ENCODE measurements around the gene NHLRC2. TPM values are rescaled to one million over a fixed set of nuclear protein-coding genes. Genes with fewer than 3 reads are reported as not detected.
"Not testable (repeated sequence)": the region's sequence is repeated elsewhere in the genome, so short reads cannot be mapped to it uniquely, and the experiment has no call there.

The NHLRC2 gene
- total RNA-seq, 1 donor from 2014 or later: 50.1 TPM

DNA sequence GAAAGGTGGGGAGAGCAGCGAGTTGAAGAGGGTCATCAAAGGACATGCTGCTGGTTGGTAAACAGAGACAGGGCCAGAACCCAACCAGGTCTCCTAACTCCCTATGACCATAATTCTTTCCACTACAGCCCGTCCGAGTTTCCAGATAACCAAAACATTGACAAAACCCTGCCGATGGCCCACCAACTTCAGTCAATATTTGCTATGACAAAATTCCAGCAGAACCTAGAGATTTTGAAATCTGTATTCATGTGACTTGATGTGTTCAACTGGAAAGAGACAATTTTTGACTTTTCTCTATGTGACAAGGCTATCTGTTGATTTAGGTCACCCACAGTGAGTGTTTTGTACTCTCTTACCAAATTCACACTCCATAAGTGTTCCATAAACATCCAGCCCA lies 86.7 kb downstream of the NHLRC2 start:
- Histone ChIP-seq H3K27ac (replicated peaks) (no peak overlapping the region), H3K4me3 (no peak overlapping the region), H3K27me3 (ENCODE audit: low read depth) (no peaks in the 10 kb centered on the region), H3K4me1 (peaks cover 10% of the 10 kb centered on the region), H3K9me3 (replicated peaks) (no peaks in the 10 kb centered on the region), H3K36me3 (no peaks in the 10 kb centered on the region)
- intact Hi-C loops (cut with micrococcal nuclease): no loop called here
- no peak for TF ChIP-seq CTCF (IDR thresholded peaks at IDR 0.05; ENCODE audit: borderline replicate concordance)
- no peak for DNase-seq

- H3K4me3 ChIP-seq; DNase-seq; H3K27me3 ChIP-seq (ENCODE audit: low read depth); H3K36me3 ChIP-seq; intact Hi-C loops (cut with micrococcal nuclease); H3K27ac ChIP-seq (replicated peaks); H3K9me3 ChIP-seq (replicated peaks): not testable (repeated sequence)
- peaks cover 20% of the 10 kb centered on the region for H3K4me1 ChIP-seq
Observed at GRCh38 chr10:113943196-113943595, 88.7 kb downstream of the NHLRC2 start.

GRCh38 chr10:113945075-113945686 lies 90.7 kb downstream of the NHLRC2 start:
- intact Hi-C loops (cut with micrococcal nuclease): no loop called here
- no peak overlapping the region for H3K4me3 ChIP-seq
- H3K4me1 ChIP-seq: peaks cover 20% of the 10 kb centered on the region
- no peaks in the 10 kb centered on the region for H3K36me3 ChIP-seq
- DNase-seq: no peak
- no peak for TF ChIP-seq CTCF (IDR thresholded peaks at IDR 0.05; ENCODE audit: borderline replicate concordance)
- no peaks in the 10 kb centered on the region for H3K9me3 ChIP-seq (replicated peaks)
- H3K27me3 ChIP-seq (ENCODE audit: low read depth): no peaks in the 10 kb centered on the region
- peak overlapping the region; percentile 5 for H3K27ac ChIP-seq (replicated peaks)

DNA sequence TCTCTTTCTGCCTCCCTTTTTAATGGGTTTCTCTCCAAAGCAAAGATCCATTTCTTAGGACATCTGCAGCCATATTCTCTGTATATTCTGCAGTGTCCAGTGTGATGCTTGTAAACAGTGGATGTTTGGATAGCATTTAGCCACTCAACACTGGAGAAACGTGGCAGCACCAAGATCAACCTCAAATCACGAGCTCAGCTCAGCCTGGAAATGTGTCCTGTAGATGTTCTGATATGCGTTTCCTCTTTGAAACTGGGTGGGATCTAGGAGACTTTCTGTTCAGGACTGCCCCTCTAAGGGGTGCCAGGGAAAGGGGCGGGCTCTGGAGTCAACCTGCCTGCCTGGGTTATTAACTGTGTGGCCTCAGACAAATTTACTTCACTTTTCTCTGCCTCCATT lies 91.2 kb downstream of the NHLRC2 start:
- intact Hi-C loops (cut with micrococcal nuclease): no loop called here
- DNase-seq: no peak
- H3K36me3 ChIP-seq: no peaks in the 10 kb centered on the region
- TF ChIP-seq CTCF (IDR thresholded peaks at IDR 0.05; ENCODE audit: borderline replicate concordance): no peak
- H3K27ac ChIP-seq (replicated peaks): no peak overlapping the region
- H3K4me3 ChIP-seq: no peak overlapping the region
- H3K9me3 ChIP-seq (replicated peaks): no peaks in the 10 kb centered on the region
- no peaks in the 10 kb centered on the region for H3K27me3 ChIP-seq (ENCODE audit: low read depth)
- H3K4me1 ChIP-seq: peaks cover 20% of the 10 kb centered on the region

DNA sequence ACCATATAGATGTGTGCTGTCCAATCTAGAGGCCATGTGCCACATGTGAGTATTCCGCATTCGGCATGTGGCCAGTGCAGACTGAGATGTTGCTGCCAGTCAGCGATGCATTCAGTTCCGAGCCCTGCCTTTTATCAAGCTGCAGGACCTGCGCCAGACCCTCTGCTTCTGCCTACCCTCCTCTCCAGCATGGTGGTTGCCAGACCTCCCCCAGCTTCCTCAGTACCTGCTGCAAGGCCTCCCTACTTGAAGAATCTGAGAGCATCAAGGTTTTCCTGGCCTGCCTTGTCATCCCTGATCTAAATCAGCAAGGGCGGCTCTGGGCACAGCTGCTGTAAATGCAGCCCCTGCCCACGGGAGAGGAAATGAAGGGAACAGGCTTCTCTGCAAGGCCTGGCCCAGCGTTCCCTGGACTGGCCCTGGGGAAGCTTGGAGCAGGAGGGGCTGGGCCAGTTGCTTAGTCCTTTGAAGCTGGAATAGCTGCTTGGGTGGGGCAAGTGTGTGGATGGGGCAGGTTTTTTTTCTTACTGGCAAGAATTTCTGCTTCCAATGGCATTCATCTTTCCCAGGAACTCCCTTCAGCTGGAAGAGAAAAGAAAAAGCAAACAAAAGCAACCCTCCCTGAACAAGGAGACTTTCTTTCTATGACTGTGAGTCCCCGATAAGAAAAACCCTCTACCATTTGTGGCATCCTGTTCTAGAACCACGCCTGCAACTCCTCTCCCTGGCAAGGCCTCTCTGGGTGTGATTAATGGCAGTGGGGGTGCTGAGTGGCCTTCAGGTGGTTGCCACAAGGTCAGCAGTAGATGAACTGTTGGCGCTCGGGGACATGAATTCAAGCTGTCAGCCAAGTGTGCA lies 93.0 kb downstream of the NHLRC2 start:
- no peak overlapping the region for H3K4me3 ChIP-seq
- intact Hi-C loops (cut with micrococcal nuclease): no loop called here
- peaks cover 20% of the 10 kb centered on the region for H3K4me1 ChIP-seq
- no peaks in the 10 kb centered on the region for H3K9me3 ChIP-seq (replicated peaks)
- no peaks in the 10 kb centered on the region for H3K36me3 ChIP-seq
- no peak for TF ChIP-seq CTCF (IDR thresholded peaks at IDR 0.05; ENCODE audit: borderline replicate concordance)
- H3K27ac ChIP-seq (replicated peaks): peak overlapping the region; percentile 58
- no peaks in the 10 kb centered on the region for H3K27me3 ChIP-seq (ENCODE audit: low read depth)
- DNase-seq: no peak

DNA sequence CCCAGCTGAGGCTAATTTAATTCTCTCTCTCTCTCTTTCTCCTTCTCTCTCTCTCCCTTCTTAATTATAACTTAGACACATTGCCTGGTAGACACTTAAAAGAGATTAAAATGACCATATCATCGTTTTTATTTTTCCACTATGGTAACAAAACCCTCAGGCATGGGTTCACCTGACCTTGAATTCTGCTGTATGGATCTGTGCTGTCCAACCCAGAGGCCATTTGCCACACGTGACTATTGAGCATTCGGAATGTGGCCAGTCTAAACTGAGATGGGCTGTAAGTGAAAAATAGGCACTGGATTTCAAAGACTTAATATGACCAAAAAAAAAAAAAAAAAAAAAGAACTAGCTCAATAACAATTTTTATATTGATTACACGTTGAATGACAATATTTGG lies 93.6 kb downstream of the NHLRC2 start:
- TF ChIP-seq CTCF (IDR thresholded peaks at IDR 0.05; ENCODE audit: borderline replicate concordance): no peak
- no peak overlapping the region for H3K4me3 ChIP-seq
- intact Hi-C loops (cut with micrococcal nuclease): no loop called here
- H3K9me3 ChIP-seq (replicated peaks): no peaks in the 10 kb centered on the region
- H3K27me3 ChIP-seq (ENCODE audit: low read depth): no peaks in the 10 kb centered on the region
- peak overlapping the region; percentile 58 for H3K27ac ChIP-seq (replicated peaks)
- DNase-seq: no peak
- peaks cover 20% of the 10 kb centered on the region for H3K4me1 ChIP-seq
- H3K36me3 ChIP-seq: no peaks in the 10 kb centered on the region
